Putamen (tissue), 1 donor: ENCODE measurements around the gene CPLX1.
A peak's percentile ranks its signal among the peaks of the same experiment; 100 is the strongest.
"Not testable (repeated sequence)": the region's sequence is repeated elsewhere in the genome, so short reads cannot be mapped to it uniquely, and the experiment has no call there.

Experiments
- DNase-seq: peaks from one replicate; pipeline ENCODE4 v3.0.0-alpha.2; 2016; ENCODE audit warnings: low spot score

The CPLX1 gene

GRCh38 chr4:791898-792625 lies 33.9 kb downstream of the CPLX1 start:
- no peak for DNase-seq

- DNase-seq = no peak
These were observed 34.6 kb downstream of the CPLX1 start for GRCh38 chr4:791252-791897.

DNA sequence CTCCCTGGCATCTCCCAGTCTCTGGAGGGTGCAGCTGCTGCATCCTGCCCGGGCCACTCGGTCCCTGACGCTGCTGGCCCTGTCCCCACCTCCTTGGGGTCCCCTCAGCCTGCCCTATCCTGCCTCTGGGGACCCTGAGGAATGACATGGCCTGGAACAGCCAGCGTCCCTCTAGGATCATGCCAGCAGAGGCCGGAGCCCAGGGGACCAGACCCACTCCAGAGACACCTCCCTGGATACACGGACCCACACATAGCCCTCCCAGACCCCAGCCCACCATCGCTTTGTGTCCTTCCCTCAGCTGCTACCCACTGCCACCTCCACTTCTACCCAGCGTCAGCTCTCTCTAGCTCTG lies 35.5 kb downstream of the CPLX1 start:
- no peak for DNase-seq

- DNase-seq = no peak
These were observed 36.1 kb downstream of the CPLX1 start for GRCh38 chr4:789571-790465.

- no peak for DNase-seq
These were observed 37.2 kb downstream of the CPLX1 start for GRCh38 chr4:788636-789297.

- DNase-seq = no peak
These were observed 37.8 kb downstream of the CPLX1 start for GRCh38 chr4:788006-788635.

GRCh38 chr4:787561-787981 lies 38.4 kb downstream of the CPLX1 start:
- DNase-seq = no peak

- no peak for DNase-seq
These were observed 39.0 kb downstream of the CPLX1 start for GRCh38 chr4:786861-787300.

GRCh38 chr4:786074-786741 lies 39.7 kb downstream of the CPLX1 start:
- DNase-seq = no peak

- no peak for DNase-seq
These were observed 40.4 kb downstream of the CPLX1 start for GRCh38 chr4:785332-786073.

GRCh38 chr4:784401-785331 lies 41.3 kb downstream of the CPLX1 start:
- DNase-seq = no peak

GRCh38 chr4:781493-782216 lies 44.3 kb downstream of the CPLX1 start:
- peak; percentile 100 for DNase-seq

DNA sequence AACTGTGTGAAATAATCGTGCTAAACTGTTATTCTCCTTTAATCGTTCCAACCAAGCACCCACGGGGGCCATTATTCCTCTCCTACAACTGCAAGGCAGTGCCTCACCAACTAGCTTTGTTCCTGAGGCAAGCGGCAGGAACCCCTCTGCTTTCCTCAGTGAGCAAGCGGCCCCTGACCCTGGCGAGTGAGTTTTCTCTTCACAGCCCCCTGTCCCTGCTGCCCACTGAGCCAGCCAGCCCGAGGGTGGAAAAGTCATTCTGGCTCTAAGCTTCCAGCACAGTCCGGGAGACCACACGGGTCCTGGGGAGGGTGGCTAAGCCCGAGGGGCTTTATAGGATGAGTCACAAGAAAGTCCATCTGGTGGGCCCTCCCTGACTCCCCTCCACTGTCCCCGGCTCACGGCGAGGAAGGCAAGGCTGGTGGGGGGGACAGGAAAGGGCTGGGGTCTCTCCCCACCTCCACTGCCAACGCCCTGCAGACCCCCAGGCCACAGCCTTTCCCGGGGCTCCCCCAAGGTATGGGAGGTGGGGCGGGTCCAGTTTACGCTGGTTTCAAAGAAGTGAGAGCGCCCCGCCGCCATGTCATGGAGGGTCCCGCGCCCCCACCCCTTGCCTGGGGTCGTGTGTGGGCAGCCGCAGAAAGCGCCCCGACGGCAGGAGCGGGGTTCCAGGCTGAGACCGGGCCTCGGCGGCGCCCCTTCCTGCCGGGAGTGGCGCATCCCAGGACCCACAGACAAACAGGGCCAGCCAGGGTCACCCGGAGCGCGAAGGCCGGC lies 45.0 kb downstream of the CPLX1 start:
- no peak for DNase-seq

GRCh38 chr4:780255-780654 lies 45.7 kb downstream of the CPLX1 start:
- DNase-seq = not testable (repeated sequence)

DNA sequence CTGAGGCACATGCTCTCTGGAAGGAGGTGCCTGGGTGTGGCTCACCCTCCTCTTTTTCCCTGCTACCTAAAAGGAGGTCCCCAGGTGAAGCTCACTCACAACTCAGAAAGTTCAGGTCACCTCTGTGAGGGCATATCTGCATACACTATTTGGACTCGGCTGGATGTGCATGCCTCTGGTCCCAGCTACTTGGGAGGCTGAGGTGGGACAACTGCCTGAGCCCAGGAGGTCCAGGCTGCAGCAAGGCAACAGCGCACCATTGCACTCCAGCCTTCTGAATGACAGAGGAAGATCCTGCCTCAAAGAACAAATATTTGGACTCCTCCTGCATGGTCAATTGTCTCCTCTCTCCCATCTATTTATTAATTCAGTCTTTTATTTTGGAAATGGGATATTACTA lies 46.4 kb downstream of the CPLX1 start:
- DNase-seq = no peak

GRCh38 chr4:777520-778262 lies 48.2 kb downstream of the CPLX1 start:
- DNase-seq = no peak
